Activated T-helper 1 cell treated with anti-CD3 and anti-CD28 coated beads, Interleukin-2, amount 50 U/mL, for 16 hours (primary cell): ENCODE results near the gene ZNF197.
"Not testable (repeated sequence)": the region's sequence is repeated elsewhere in the genome, so short reads cannot be mapped to it uniquely, and the experiment has no call there.

ENCODE experiments used
- DNase-seq, 2 donors: peaks; one replicate each; pipeline ENCODE4 v3.0.0-alpha.2; 2020; ENCODE audit warnings: low read depth in 1 of 2, low spot score in 1 of 2

The ZNF197 gene

GRCh38 chr3:44661189-44661588 lies 36.4 kb downstream of the ZNF197 start:
- no peak for DNase-seq

- no peak for DNase-seq
These were observed 40.3 kb downstream of the ZNF197 start for GRCh38 chr3:44665173-44665572.

GRCh38 chr3:44666346-44666745 lies 41.5 kb downstream of the ZNF197 start:
- no peak for DNase-seq

- no peak for DNase-seq
These were observed 44.9 kb downstream of the ZNF197 start for GRCh38 chr3:44669760-44670159.

- DNase-seq: not testable (repeated sequence)
These were observed 48.6 kb downstream of the ZNF197 start for GRCh38 chr3:44673466-44673865.

GRCh38 chr3:44674211-44674610 lies 49.4 kb downstream of the ZNF197 start:
- DNase-seq: no peak

- DNase-seq: no peak
These were observed 53.8 kb downstream of the ZNF197 start for GRCh38 chr3:44678480-44679116.

- DNase-seq: no peak
These were observed 56.2 kb downstream of the ZNF197 start for GRCh38 chr3:44680921-44681455.

GRCh38 chr3:44682182-44682896 lies 57.5 kb downstream of the ZNF197 start:
- DNase-seq: no peak

- peak in 1 of 2 donors; percentile 11 for DNase-seq
These were observed 60.4 kb downstream of the ZNF197 start for GRCh38 chr3:44685128-44685800.

GRCh38 chr3:44687898-44688297 lies 63.1 kb downstream of the ZNF197 start:
- DNase-seq: no peak
